Adrenal gland (tissue), 12 donors: ENCODE data around the gene EYS. TPM values are rescaled to one million over a fixed set of nuclear protein-coding genes. Genes with fewer than 3 reads are reported as not detected.
"Not testable (repeated sequence)": the region's sequence is repeated elsewhere in the genome, so short reads cannot be mapped to it uniquely, and the experiment has no call there.

Source experiments
- DNase-seq, 7 donors: peaks; one replicate each; pipeline ENCODE4 v3.0.0-alpha.2; 2019 to 2020
- H3K27ac ChIP-seq, 5 donors: fragments of 200-600 bp; sonication (generic) in 4 of 5; 1 replicate in 3 of 5; 2 replicates in 2 of 5; pipeline versions ENCODE4 v1.5.1 to v1.8.0; 2016 to 2020; ENCODE audit warnings: mild to moderate bottlenecking in 1 of 5
- H3K27me3 ChIP-seq: fragments of 200-600 bp; 2 replicates; pipeline ENCODE4 v1.8.0; 2021
- H3K36me3 ChIP-seq, 2 donors: fragments of 200-600 bp; replicated peaks in 1 of 2; 1 replicate in 1 of 2; 2 replicates in 1 of 2; pipeline versions ENCODE4 v1.5.1 to v1.8.0; 2018 to 2022
- H3K4me1 ChIP-seq, 2 donors: fragments of 200-600 bp; replicated peaks in 1 of 2; 1 replicate in 1 of 2; 2 replicates in 1 of 2; pipeline versions ENCODE4 v1.5.1 to v1.8.0; 2018 to 2021
- H3K4me3 ChIP-seq, 4 donors: fragments of 200-600 bp; sonication (generic) in 3 of 4; one replicate each; pipeline ENCODE4 v1.5.1; 2016 to 2018
- H3K9me3 ChIP-seq, 3 donors: fragments of 200-600 bp; sonication (generic) in 1 of 3; replicated peaks in 1 of 3; 1 replicate in 2 of 3; 2 replicates in 1 of 3; pipeline versions ENCODE4 v1.5.1 to v1.8.0; 2016 to 2021
- CTCF ChIP-seq, 6 experiments: fragments of 450-650 bp in 4 of 6; fragments of 200-600 bp in 2 of 6; sonication (generic) in 1 of 6; IDR thresholded peaks; 1 replicate in 5 of 6; 2 replicates in 1 of 6; pipeline versions ENCODE4 v1.5.1 to v1.8.0; 2016 to 2021; ENCODE audit warnings: antibody characterized with exemption in 6 of 6, mild to moderate bottlenecking in 2 of 6, moderate library complexity in 1 of 6
- POLR2A ChIP-seq, 2 donors: fragments of 450-650 bp; IDR thresholded peaks; one replicate each; pipeline ENCODE4 v1.6.1; 2017; ENCODE audit warnings: antibody characterized with exemption in 2 of 2, mild to moderate bottlenecking in 2 of 2, moderate library complexity in 1 of 2
- WGBS, 4 donors: extraction: QIAGEN DNeasy Blood & Tissue Kit in 2 of 4; methylation state at CpG; one replicate each; pipeline versions ENCODE4 v1.1.5 to v1.1.7; 2013 to 2017; 5-methylcytosine and 5-hydroxymethylcytosine counted together
- intact Hi-C, 2 donors: fragments of 100-400 bp; cut with DNase I; formaldehyde crosslinking; loops; one replicate each; pipeline versions ENCODE4 v1.14.1 to v1.15.0; 2022 to 2023
- polyA plus RNA-seq, 3 donors: library from polyadenylated mRNA; stranded (reverse); fragments of 200-250 nt in 2 of 3; fragments of 350-450 nt in 1 of 3; fragmentation: Illumina TruSeq in 1 of 3; extraction: RNeasy Lipid Tissue Mini Kit (QIAGEN cat#74804) in 1 of 3; gene quantifications; one replicate each; pipeline ENCODE4 v1.2.3, GENCODE V29; 2013 to 2014
- total RNA-seq, 9 donors: library from RNA; depleted of rRNA in 4 of 9; stranded (reverse); fragments of >200 nt in 4 of 9; fragments of 120-200 nt in 1 of 9; fragmentation: NEBNext Ultra II Directional in 1 of 9; extraction: Animal tissue kit (Norgen Biotek cat#: 25700) in 1 of 9; gene quantifications; one replicate each; pipeline versions ENCODE4 v1.1.0 to v1.2.4, GENCODE V29; 2013 to 2023
- donor health status: healthy with polysubstance abuse.
- donor health status: Bipolar disorder and iron deficiency.
- donor health status: DM: yes; HTN: yes; CAD: no.
- donor health status: DM: no; HTN: no; CAD: no.
- donor health status: DM: no; HTN: no; CAD: no.
- donor health status: DM: yes; HTN: yes; CAD: no.

The EYS gene
- total and polyA plus RNA-seq, 12 donors: 0.03 to 3.1 (median 0.18) TPM; not detected in 7

- H3K4me1 ChIP-seq: no peaks in the 10 kb centered on the region
- 63 to 69% (median 64%) methylated on average over 4 of the region's 4 CpGs for WGBS, 4 donors
- intact Hi-C loops: no loop called here
- H3K27ac ChIP-seq: no peak overlapping the region
- DNase-seq: no peak
- no peak overlapping the region for H3K4me3 ChIP-seq
- TF ChIP-seq CTCF (IDR thresholded peaks at IDR 0.05): no peak
- no peak for TF ChIP-seq POLR2A (IDR thresholded peaks at IDR 0.05)
- no peaks in the 10 kb centered on the region for H3K36me3 ChIP-seq
- no peaks in the 10 kb centered on the region for H3K27me3 ChIP-seq
- H3K9me3 ChIP-seq: no peaks in the 10 kb centered on the region
These were observed 1672.7 kb downstream of the EYS start for GRCh38 chr6:64034291-64034690.

- H3K27ac ChIP-seq, H3K36me3 ChIP-seq, H3K9me3 ChIP-seq, H3K4me3 ChIP-seq, H3K27me3 ChIP-seq, H3K4me1 ChIP-seq, intact Hi-C loops, DNase-seq: not testable (repeated sequence)
- WGBS, 4 donors: 82 to 91% (median 90%) methylated on average over 6 to 21 of the region's 21 CpGs
These were observed 1675.9 kb downstream of the EYS start for GRCh38 chr6:64030950-64031618.

GRCh38 chr6:64023693-64024092 lies 1683.3 kb downstream of the EYS start:
- no peak overlapping the region for H3K4me3 ChIP-seq
- no peak for TF ChIP-seq CTCF (IDR thresholded peaks at IDR 0.05)
- no peak for TF ChIP-seq POLR2A (IDR thresholded peaks at IDR 0.05)
- H3K27ac ChIP-seq: no peak overlapping the region
- H3K36me3 ChIP-seq: no peaks in the 10 kb centered on the region
- no peaks in the 10 kb centered on the region for H3K4me1 ChIP-seq
- intact Hi-C loops: no loop called here
- DNase-seq: no peak
- no peaks in the 10 kb centered on the region for H3K9me3 ChIP-seq
- WGBS, 4 donors: 91 to 100% (median 95%) methylated on average over 2 to 24 of the region's 24 CpGs
- H3K27me3 ChIP-seq: no peaks in the 10 kb centered on the region

- H3K9me3 ChIP-seq: no peaks in the 10 kb centered on the region
- no peaks in the 10 kb centered on the region for H3K27me3 ChIP-seq
- intact Hi-C loops: no loop called here
- TF ChIP-seq CTCF (IDR thresholded peaks at IDR 0.05) (no peak), POLR2A (IDR thresholded peaks at IDR 0.05) (no peak)
- DNase-seq: no peak
- H3K4me1 ChIP-seq: no peaks in the 10 kb centered on the region
- H3K36me3 ChIP-seq: no peaks in the 10 kb centered on the region
- H3K4me3 ChIP-seq: no peak overlapping the region
- no peak overlapping the region for H3K27ac ChIP-seq
These were observed 1692.4 kb downstream of the EYS start for GRCh38 chr6:64014595-64014994.

GRCh38 chr6:64013011-64013410 lies 1694.0 kb downstream of the EYS start:
- Histone ChIP-seq H3K36me3 (no peaks in the 10 kb centered on the region), H3K27ac (no peak overlapping the region), H3K4me3 (no peak overlapping the region), H3K27me3 (no peaks in the 10 kb centered on the region), H3K9me3 (no peaks in the 10 kb centered on the region), H3K4me1 (no peaks in the 10 kb centered on the region)
- DNase-seq: no peak
- WGBS, 4 donors: 59 to 68% (median 61%) methylated on average over 8 of the region's 8 CpGs
- intact Hi-C loops: no loop called here
- TF ChIP-seq POLR2A (IDR thresholded peaks at IDR 0.05): no peak
- no peak for TF ChIP-seq CTCF (IDR thresholded peaks at IDR 0.05)
